ENCODE data around the gene KRTAP10-2. TPM values are rescaled to one million over a fixed set of nuclear protein-coding genes. Genes with fewer than 3 reads are reported as not detected.
"Not testable (repeated sequence)": the region's sequence is repeated elsewhere in the genome, so short reads cannot be mapped to it uniquely, and the experiment has no call there.

The KRTAP10-2 gene, protein sequence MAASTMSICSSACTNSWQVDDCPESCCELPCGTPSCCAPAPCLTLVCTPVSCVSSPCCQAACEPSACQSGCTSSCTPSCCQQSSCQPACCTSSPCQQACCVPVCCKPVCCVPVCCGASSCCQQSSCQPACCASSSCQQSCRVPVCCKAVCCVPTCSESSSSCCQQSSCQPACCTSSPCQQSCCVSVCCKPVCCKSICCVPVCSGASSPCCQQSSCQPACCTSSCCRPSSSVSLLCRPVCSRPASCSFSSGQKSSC
- total RNA-seq = not detected in 2 replicates
- long read RNA-seq = 0 reads

DNA sequence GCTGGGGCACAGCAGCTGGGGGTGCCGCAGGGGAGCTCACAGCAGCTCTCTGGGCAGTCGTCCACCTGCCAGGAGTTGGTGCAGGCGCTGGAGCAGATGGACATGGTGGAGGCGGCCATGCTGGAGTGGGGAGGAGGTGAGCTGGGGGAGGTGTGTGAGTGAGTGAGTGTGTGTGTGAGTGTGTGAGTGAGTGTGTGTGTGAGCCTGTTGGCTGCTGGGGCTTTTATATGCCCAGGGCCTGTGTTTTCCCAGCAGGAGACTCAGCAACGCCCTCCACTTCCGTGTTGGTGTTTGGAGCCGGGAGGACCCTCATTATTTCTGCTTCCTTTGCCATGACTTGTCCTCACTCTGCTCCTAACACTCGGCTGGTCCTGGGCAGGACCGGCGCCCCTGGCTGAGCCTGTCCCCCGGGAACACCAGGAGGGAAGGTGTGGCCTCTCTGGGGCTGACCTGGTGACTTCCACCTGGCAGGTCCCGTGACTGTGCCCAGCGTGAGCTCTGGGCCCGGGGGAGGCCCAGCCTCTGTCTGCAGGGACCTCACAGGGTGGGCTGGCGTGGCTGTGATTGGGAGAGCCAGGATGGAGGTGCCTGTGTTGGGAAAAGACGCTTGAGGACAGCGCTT is at the start of gene KRTAP10-2:
KRTAP10-2 (minus strand) TSS at position 166 of the 622 bp plus-strand sequence; CDS start at position 119, 47 bp downstream.
- H3K4me1 Mint-ChIP-seq (ENCODE audit: unreplicated experiment) = peaks cover 3% of the 10 kb centered on the region
- peaks cover 10% of the 10 kb centered on the region for H3K9me3 Mint-ChIP-seq (ENCODE audit: unreplicated experiment)
- peaks cover 50% of the 10 kb centered on the region for H3K27me3 Mint-ChIP-seq (ENCODE audit: unreplicated experiment)
- no peak within 1 kb of the TSS for H3K27ac Mint-ChIP-seq (ENCODE audit: unreplicated experiment)
- TF ChIP-seq, protein P1, sequence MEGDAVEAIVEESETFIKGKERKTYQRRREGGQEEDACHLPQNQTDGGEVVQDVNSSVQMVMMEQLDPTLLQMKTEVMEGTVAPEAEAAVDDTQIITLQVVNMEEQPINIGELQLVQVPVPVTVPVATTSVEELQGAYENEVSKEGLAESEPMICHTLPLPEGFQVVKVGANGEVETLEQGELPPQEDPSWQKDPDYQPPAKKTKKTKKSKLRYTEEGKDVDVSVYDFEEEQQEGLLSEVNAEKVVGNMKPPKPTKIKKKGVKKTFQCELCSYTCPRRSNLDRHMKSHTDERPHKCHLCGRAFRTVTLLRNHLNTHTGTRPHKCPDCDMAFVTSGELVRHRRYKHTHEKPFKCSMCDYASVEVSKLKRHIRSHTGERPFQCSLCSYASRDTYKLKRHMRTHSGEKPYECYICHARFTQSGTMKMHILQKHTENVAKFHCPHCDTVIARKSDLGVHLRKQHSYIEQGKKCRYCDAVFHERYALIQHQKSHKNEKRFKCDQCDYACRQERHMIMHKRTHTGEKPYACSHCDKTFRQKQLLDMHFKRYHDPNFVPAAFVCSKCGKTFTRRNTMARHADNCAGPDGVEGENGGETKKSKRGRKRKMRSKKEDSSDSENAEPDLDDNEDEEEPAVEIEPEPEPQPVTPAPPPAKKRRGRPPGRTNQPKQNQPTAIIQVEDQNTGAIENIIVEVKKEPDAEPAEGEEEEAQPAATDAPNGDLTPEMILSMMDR (IDR thresholded peaks at IDR 0.05) = no peak
- no peak within 1 kb of the TSS for H3K4me3 Mint-ChIP-seq (ENCODE audit: unreplicated experiment)
- H3K36me3 Mint-ChIP-seq (ENCODE audit: unreplicated experiment) = peaks cover 5% of the 10 kb centered on the region
- peak; percentile 83 for DNase-seq (ENCODE audit: extremely low spot score, unreplicated experiment)

DNA sequence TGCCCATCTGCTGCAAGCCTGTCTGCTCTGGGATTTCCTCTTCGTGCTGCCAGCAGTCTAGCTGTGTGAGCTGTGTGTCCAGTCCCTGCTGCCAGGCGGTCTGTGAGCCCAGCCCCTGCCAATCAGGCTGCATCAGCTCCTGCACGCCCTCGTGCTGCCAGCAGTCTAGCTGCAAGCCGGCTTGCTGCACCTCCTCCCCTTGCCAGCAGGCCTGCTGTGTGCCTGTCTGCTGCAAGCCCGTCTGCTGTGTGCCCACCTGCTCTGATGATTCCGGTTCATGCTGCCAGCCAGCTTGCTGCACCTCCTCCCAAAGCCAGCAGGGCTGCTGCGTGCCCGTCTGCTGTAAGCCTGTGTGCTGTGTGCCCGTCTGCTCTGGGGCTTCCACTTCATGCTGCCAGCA is 49.8 kb upstream of the KRTAP10-2 start:
- H3K27me3 Mint-ChIP-seq (ENCODE audit: unreplicated experiment) = peaks cover 36% of the 10 kb centered on the region
- not testable (repeated sequence) for H3K4me3 Mint-ChIP-seq (ENCODE audit: unreplicated experiment); H3K4me1 Mint-ChIP-seq (ENCODE audit: unreplicated experiment); H3K9me3 Mint-ChIP-seq (ENCODE audit: unreplicated experiment); H3K27ac Mint-ChIP-seq (ENCODE audit: unreplicated experiment); H3K36me3 Mint-ChIP-seq (ENCODE audit: unreplicated experiment)
- peak; percentile 75 for DNase-seq (ENCODE audit: extremely low spot score, unreplicated experiment)

DNA sequence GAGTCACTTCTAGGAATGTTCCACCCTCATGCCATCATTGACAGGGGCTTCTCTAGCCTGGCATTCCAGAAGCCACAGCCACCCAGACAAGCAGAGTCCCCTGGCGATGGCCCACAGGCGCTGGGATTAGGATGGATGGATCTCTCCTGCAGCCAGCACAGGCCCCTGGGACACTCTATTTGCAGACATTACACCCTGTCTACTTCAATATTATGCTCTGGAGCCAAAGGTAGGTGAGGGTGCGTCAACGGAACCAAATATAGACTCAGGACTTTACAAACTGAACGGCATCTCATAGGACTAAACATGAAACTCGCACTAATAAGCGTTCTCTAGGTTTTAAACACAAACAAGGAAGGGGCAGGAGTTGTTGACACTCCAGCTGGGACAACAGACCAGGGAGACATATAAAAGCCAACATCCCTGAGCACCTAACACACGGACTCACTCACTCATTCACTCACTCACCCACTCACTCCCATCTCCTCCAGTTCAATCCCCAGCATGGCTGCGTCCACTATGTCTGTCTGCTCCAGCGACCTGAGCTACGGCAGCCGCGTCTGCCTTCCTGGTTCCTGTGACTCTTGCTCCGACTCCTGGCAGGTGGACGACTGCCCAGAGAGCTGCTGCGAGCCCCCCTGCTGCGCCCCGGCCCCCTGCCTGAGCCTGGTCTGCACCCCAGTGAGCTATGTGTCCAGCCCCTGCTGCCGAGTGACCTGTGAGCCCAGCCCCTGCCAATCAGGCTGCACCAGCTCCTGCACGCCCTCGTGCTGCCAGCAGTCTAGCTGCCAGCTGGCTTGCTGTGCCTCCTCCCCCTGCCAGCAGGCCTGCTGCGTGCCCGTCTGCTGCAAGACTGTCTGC is 49.0 kb upstream of the KRTAP10-2 start, which contains the start of gene KRTAP10-7:
KRTAP10-7 (plus strand) TSS at position 480 of the 861 bp plus-strand sequence; CDS start at position 505, 25 bp downstream.
- not testable (repeated sequence) for H3K27ac Mint-ChIP-seq (ENCODE audit: unreplicated experiment); H3K36me3 Mint-ChIP-seq (ENCODE audit: unreplicated experiment); H3K9me3 Mint-ChIP-seq (ENCODE audit: unreplicated experiment); H3K4me1 Mint-ChIP-seq (ENCODE audit: unreplicated experiment); H3K4me3 Mint-ChIP-seq (ENCODE audit: unreplicated experiment)
- peaks cover 34% of the 10 kb centered on the region for H3K27me3 Mint-ChIP-seq (ENCODE audit: unreplicated experiment)
- peak; percentile 63 for DNase-seq (ENCODE audit: extremely low spot score, unreplicated experiment)

- no peaks in the 10 kb centered on the region for H3K36me3 Mint-ChIP-seq (ENCODE audit: unreplicated experiment)
- TF ChIP-seq, protein P1 (IDR thresholded peaks at IDR 0.05) = no peak
- H3K9me3 Mint-ChIP-seq (ENCODE audit: unreplicated experiment) = peaks cover under 1% of the 10 kb centered on the region
- H3K27me3 Mint-ChIP-seq (ENCODE audit: unreplicated experiment) = peaks cover 30% of the 10 kb centered on the region
- no peak overlapping the region for H3K4me3 Mint-ChIP-seq (ENCODE audit: unreplicated experiment)
- peak; percentile 66 for DNase-seq (ENCODE audit: extremely low spot score, unreplicated experiment)
- no peak overlapping the region for H3K27ac Mint-ChIP-seq (ENCODE audit: unreplicated experiment)
- no peaks in the 10 kb centered on the region for H3K4me1 Mint-ChIP-seq (ENCODE audit: unreplicated experiment)
These were observed 48.1 kb upstream of the KRTAP10-2 start for GRCh38 chr21:44599264-44600029.

DNA sequence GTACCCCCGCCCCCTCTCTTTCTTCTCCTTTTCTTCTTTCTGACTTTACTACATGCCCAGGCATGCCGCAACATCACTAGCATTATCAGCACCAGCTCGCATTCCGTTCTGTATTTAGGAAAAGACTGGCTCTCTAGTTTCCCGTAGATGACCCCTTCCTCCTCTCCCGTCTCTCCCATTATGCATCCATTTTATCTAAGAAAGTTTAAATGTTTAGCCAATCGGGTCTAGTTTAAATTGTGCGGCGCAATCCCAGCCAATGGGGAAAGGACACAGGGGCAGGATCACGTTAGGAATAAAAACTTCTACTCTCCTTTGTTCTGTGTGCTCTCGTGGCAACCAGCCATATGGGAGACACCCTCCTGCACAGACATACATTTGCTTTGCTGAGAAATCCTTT is 46.8 kb upstream of the KRTAP10-2 start:
- peaks cover 33% of the 10 kb centered on the region for H3K27me3 Mint-ChIP-seq (ENCODE audit: unreplicated experiment)
- no peaks in the 10 kb centered on the region for H3K36me3 Mint-ChIP-seq (ENCODE audit: unreplicated experiment)
- H3K4me3 Mint-ChIP-seq (ENCODE audit: unreplicated experiment) = no peak overlapping the region
- peaks cover 3% of the 10 kb centered on the region for H3K4me1 Mint-ChIP-seq (ENCODE audit: unreplicated experiment)
- DNase-seq (ENCODE audit: extremely low spot score, unreplicated experiment) = no peak
- TF ChIP-seq, protein P1 (IDR thresholded peaks at IDR 0.05) = no peak
- no peaks in the 10 kb centered on the region for H3K9me3 Mint-ChIP-seq (ENCODE audit: unreplicated experiment)
- H3K27ac Mint-ChIP-seq (ENCODE audit: unreplicated experiment) = no peak overlapping the region
